GM12892 (cell line): ENCODE measurements around the gene VSIG10L.

ENCODE experiments used
- DNase-seq: peaks from one replicate; pipeline ENCODE4 v3.0.0; 2011; ENCODE audit not compliant: insufficient read length
- FAIRE-seq: peaks from 2 replicates; lab custom pipeline; 2011; peaks lifted over from hg19 to GRCh38; lab: Jason Lieb, UNC
- POLR2A ChIP-seq: IDR thresholded peaks from 2 replicates; pipeline ENCODE4 v1.6.1; 2011; ENCODE audit warnings: low read depth, low read length, control low read depth
- POLR2AphosphoS5 ChIP-seq: IDR thresholded peaks from 2 replicates; pipeline ENCODE4 v1.6.1; 2011; ENCODE audit warnings: low read depth, low read length, control low read depth
- TAF1 ChIP-seq: IDR thresholded peaks from 2 replicates; pipeline ENCODE4 v1.6.1; 2011; ENCODE audit warnings: low read depth, mild to moderate bottlenecking, control low read depth, low read length, borderline replicate concordance

Gene VSIG10L

GRCh38 chr19:51364200-51365106 is 22.5 kb upstream of the VSIG10L start:
- TF ChIP-seq POLR2A (no peak), POLR2AphosphoS5 (no peak), TAF1 (no peak)
- no peak for FAIRE-seq
- DNase-seq: no peak

GRCh38 chr19:51361239-51361638 is 19.3 kb upstream of the VSIG10L start:
- DNase-seq (no peak), FAIRE-seq (no peak)
- TF ChIP-seq POLR2AphosphoS5 (no peak), POLR2A (no peak), TAF1 (no peak)

- FAIRE-seq: no peak
- TF ChIP-seq POLR2A: no peak
- no peak for TF ChIP-seq POLR2AphosphoS5
- TF ChIP-seq TAF1: no peak
These were observed 17.4 kb upstream of the VSIG10L start for GRCh38 chr19:51359294-51359693.

GRCh38 chr19:51357952-51358351 is 16.0 kb upstream of the VSIG10L start:
- no peak for TF ChIP-seq TAF1
- no peak for TF ChIP-seq POLR2AphosphoS5
- no peak for TF ChIP-seq POLR2A
- FAIRE-seq (no peak), DNase-seq (no peak)

More at GRCh38 chr19:51359294-51359693, 17.4 kb upstream of the VSIG10L start:
- no peak for DNase-seq

- DNase-seq (no peak), FAIRE-seq (no peak)
- TF ChIP-seq POLR2AphosphoS5: no peak
- no peak for TF ChIP-seq TAF1
- TF ChIP-seq POLR2A: no peak
These were observed 14.3 kb upstream of the VSIG10L start for GRCh38 chr19:51356159-51356801.

GRCh38 chr19:51354742-51355148 is 12.8 kb upstream of the VSIG10L start:
- DNase-seq: no peak
- FAIRE-seq: no peak
- no peak for TF ChIP-seq POLR2A
- no peak for TF ChIP-seq TAF1
- no peak for TF ChIP-seq POLR2AphosphoS5

GRCh38 chr19:51354103-51354741 is 12.3 kb upstream of the VSIG10L start:
- TF ChIP-seq POLR2A (no peak), POLR2AphosphoS5 (no peak), TAF1 (no peak)
- DNase-seq (no peak), FAIRE-seq (no peak)

GRCh38 chr19:51352783-51353360 is 10.9 kb upstream of the VSIG10L start:
- no peak for FAIRE-seq
- no peak for TF ChIP-seq TAF1
- no peak for DNase-seq

GRCh38 chr19:51351266-51351990 is 9.5 kb upstream of the VSIG10L start:
- FAIRE-seq (no peak), DNase-seq (no peak)
- TF ChIP-seq POLR2AphosphoS5 (no peak), TAF1 (no peak), POLR2A (no peak)

- FAIRE-seq (no peak), DNase-seq (no peak)
- TF ChIP-seq TAF1 (no peak), POLR2A (no peak), POLR2AphosphoS5 (no peak)
These were observed 5.4 kb upstream of the VSIG10L start for GRCh38 chr19:51347209-51347928.

GRCh38 chr19:51346742-51347141 is 4.8 kb upstream of the VSIG10L start:
- TF ChIP-seq TAF1 (no peak), POLR2A (no peak), POLR2AphosphoS5 (no peak)
- DNase-seq (no peak), FAIRE-seq (no peak)
